HG03064 (cell line): ENCODE data around the gene GALNT17.

Source experiments
- ATAC-seq: cut with Tn5 transposase; IDR thresholded peaks from one replicate; pipeline ENCODE4 v1.9.1; 2021; ENCODE audit warnings: low read depth; ENCODE audit not compliant: unreplicated experiment

Gene GALNT17

DNA sequence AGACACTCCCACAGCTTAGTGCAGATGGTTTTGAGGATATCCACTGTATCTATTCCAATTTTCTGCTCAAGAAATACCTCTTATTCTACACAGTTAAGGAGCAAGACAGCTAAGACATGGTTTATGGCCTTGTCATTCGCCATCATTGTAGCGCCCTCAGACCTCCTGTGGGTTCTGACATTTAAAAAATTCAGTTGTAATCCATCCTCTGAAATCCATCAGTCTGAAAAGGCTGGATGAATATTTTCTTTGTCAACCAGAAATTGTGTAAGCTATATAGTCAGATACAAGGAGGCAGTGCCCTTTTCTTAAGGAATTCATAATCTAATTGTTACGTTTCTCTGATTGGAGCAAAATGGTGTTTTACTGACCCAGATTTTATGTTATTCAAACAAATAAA is 353.6 kb downstream of the GALNT17 start:
- no peak for ATAC-seq

DNA sequence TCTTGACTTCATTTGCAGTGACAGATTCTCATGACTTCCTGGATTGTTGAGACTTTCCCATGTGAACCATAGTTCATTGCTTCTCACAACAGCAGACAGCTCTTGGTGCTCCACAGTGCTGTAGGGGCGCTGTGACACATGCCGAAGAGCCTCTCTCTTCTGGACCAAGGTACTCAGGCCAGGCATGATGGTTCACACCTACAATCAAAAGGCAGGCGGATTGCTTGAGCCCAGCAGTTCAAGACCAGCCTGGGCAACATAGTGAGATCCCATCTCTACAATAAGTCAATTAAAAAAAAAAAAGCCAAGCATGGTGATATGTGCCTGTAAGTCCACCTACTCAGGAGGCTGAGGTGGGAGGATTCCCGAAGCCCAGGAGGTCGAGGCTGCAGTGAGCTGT is 354.5 kb downstream of the GALNT17 start:
- no peak for ATAC-seq

DNA sequence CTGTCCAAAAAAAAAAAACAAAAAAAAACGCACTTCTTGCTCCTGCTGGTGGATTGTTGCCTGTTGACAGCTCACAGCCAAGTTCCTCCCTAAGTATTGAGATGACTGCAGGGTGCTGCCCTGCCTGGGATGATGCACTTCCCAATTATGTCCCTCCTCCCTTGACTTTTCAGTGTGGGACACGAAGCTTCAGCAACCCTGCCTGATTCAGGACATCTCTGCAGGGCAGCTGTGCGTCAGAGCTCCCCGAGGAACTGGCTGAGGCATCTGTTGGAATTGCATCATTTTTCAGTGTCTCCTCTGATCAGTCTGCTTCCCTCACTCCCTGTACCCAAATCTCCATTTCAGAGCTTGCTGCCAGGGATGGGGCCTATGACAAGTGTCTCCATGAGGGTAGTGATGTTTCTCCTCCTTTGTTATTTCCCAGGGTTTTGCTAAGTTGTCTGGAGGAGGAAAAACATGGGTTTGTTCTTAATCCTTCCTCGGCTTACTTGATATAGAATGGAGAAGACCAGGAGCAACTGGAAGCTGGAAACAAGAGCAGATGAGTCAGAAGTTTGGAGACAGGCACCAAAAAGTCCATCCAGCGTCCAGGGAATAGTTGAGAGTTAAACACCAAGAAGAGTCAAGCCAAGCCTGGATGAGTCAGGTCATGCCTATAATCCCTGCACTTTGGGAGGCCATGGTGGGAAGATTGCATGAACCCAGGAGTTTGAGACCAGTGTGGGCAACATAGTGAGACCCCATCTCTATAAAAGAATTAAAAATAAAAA is 355.1 kb downstream of the GALNT17 start:
- ATAC-seq: no peak

DNA sequence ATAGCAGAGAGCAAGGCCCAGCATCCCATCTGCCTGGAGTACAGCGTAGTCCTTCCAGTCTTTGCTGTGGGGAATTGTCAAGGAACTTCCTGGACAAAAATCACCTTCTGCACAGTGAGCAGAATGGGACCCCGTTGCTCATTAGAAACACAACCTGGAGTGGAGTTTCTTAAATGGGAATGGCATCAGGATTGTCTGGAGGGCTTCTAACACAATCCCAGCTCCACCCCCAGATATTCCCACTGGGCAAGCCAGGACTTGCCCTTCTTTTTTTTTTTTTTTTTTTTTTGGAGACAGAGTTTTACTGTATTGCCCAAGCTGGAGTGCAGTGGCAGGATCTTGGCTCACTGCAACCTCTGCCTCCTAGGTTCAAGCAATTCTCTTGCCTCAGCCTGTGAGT is 356.4 kb downstream of the GALNT17 start:
- ATAC-seq: no peak

DNA sequence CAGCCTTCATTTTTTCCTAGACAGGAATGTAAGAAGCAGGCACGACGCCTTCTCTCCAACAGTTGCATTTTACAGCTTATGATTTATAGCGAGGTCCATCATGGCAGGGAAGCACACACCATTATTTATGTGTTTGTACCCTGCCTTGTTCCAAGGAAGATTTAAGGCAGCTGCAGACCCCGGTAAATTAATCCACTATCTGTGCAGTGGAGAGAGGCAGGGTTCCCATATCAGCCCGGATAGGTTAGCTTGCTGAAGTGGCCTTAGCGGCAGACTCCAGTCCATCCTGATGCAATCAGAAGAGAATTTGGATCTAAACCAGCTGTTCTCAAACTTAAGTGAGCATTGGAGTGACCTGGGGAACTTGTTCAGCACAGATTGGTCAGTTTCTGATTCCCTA is 359.4 kb downstream of the GALNT17 start:
- ATAC-seq: no peak

DNA sequence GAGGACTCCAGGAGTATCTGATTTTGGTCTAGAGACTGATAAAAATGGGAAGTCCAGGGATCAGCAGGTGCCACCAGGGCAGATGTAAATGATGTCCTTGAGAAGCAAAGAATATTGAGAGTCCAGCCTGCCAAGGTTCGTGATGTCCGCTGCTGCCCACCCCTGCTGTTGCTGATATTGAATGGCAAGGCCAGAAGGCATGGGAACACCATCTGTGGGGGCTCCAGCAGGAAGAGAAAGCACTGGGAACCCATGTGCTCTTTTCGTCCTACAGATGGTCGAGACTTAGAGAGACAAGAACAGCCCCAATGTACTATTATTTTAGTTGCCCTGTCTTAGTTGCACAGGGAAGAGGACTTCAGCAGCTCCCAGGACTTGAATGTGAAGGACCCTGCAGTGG is 363.9 kb downstream of the GALNT17 start:
- ATAC-seq: no peak

DNA sequence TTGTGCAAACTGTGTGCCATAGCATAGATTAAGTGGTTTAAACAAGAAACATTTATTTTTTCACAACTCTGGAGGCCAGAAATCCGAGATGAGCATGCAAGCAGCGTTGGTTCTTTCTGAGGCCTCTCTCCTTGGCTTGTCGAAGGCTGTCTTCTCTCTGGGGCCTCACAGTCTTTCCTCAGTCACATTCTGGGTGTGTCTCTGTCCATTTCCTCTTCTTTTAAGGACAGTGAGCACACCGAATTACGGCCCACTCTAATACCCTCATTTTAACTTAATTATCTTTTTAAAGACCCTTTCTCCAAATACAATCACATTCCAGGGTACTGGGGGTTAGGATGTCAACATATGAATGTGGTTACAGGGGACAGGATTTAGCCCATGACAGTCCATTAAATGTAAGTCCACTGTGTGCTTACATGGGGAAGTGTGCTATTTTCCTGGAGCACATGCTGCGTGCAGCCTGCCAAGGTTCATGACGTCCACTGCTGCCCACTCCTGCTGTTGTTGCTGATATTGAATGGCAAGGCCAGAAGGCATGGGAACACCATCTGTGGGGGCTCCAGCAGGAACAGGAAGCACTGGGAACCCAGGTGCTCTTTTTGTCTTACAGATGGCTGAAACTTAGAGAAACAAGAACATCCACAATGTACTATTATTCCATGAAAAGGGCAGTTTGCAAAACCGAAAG is 365.5 kb downstream of the GALNT17 start:
- no peak for ATAC-seq

DNA sequence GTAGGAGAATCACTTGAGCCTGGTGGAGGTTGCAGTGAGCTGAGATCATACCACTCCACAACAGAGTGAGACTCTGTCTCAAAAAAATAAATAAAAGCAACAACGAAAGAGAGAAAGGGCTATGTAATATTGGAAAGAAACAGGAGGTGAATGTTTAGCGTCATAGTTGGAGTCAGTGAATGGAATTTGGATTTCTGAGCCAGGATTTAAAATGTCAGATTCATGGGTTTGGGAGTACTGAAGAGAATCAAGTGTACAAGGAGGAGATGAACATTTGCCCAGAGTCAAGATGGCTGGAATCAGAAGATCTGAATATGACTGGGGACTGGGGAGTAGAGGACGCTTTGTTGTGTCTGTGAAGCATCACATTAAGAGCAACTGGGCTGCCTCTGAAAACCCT is 366.4 kb downstream of the GALNT17 start:
- ATAC-seq: no peak

DNA sequence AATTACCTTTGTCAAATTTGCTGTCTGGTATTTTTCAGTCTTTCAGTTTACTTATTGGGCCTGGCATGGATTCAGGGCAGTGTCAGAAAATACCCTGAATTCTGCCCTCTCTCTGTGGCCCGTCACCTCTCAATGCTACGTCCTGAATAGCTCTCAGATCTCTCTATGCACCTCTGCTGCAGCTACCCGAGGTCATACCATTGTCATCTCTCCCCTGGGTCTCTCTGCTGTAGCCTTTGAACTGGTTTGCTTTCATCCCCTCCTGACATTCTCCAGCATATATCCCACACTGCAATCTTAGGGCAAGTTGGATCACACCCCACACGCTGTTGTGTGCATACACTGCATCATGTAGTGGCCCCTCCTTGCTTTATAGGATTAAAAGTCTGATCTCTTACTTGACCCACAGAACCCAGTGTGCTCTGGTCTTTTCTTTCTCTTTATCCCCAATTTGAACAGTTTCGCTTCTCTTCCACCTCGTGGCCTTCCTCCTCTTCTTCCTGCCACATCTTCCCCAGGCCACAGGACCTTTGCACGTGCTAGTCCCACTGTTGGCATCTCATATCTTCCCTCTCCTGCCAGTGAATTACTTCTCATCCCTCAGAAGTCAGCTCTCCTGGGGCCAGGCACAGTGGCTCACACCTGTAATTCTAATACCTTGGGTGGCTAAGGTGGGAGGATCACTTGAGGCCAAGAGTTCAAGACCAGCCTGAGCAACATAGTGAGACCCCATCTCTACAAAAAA is 372.9 kb downstream of the GALNT17 start:
- ATAC-seq: no peak

DNA sequence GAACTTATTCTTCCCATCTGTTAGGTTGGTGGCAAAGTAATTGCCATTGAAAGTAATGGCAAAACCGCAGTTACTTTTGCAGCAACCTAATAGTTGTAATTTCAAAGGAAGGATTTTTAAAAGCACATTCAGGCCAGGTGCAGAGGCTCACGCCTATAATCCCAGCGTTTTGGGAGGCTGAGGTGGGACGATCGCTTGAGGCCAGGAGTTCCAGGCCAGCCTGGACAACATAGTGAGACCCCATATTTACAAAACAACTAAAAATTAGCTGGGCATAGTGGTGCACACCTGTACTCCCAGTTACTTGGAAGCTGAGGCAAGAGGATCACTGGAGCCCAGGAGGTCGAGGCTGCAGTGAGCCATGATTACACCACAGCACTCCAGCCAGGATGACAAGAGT is 374.9 kb downstream of the GALNT17 start:
- no peak for ATAC-seq

DNA sequence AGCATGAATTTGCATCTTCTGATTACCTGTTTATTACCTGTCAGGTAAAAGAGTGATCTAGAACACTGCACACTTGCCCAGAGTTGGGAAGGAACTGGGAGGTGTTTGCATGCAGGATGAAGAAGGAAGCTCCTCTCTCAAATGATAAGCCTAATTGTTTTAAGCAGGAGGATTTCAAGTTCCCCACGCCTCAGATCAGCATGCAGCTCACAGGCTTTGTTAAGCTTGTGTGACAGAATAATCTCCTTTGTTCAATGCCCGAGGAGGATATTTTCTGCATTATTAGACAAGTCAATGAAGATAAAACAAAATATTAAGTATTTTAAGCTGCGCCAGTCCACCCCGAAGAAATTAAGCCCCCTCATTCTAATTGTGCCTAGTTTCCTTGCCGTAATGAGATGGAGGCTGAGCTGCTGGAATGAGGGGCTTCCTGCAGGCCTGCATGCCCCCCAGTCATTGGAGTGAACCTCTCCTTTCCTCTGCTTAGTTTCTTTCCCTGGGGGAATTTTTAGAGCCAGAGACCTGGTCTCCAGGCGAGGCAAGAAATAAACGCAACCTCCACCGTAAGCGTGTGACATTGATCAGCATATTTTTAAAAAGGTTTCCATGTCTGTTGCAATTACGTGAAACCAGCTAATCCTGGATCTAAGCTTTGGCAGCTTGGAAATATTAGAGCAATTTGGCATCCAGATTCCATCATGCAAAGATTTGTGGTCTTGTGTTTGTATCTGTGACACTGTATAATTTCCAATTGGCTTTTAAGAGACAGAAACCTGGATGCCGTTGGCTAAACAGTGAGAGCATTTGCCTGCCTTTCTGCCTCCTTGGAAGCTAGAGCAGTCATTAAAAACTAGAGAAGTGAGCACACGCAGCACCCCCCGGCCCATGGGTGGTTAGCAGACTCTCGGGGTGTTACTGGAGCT is 376.0 kb downstream of the GALNT17 start:
- ATAC-seq: no peak

DNA sequence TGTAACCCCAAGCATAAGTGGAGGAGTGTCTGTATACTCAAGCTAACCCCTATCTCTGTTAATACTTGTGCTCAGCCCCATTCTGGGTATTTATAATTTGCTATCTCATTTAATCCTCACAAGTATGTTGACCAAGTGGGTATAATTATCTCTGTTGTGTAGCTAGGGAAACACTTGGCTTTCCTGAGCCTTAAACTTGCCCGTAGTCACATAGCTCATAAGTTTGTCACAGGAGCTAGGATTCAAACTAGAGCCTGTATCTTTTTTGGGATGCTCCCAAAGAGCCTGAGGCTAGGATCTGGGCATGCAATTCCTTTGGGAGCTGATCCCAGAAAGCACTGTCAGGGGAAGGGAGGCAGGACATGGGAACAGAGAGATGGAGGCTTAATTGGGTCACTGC is 377.4 kb downstream of the GALNT17 start:
- no peak for ATAC-seq

DNA sequence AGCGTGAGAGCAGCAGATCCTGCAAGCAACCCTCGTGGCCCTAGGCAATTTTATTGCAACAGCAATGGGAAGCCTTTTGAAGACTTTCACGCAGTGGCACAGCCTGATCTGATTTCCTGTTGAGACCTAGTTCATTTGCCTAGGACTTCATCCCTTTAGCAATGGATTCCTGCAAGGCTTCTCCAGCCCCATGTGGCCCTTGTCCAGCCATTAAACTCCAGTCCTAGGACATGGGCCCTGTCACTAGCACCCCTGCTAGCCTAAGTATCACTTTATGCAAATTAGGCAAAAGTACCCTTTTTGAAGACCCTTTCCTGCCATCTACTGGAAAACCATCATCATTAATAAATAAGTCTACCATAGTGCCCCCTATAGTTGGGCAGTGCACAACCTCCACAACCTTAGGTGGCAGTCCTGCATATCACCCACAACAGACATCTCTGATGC is 379.4 kb downstream of the GALNT17 start:
- ATAC-seq: no peak

DNA sequence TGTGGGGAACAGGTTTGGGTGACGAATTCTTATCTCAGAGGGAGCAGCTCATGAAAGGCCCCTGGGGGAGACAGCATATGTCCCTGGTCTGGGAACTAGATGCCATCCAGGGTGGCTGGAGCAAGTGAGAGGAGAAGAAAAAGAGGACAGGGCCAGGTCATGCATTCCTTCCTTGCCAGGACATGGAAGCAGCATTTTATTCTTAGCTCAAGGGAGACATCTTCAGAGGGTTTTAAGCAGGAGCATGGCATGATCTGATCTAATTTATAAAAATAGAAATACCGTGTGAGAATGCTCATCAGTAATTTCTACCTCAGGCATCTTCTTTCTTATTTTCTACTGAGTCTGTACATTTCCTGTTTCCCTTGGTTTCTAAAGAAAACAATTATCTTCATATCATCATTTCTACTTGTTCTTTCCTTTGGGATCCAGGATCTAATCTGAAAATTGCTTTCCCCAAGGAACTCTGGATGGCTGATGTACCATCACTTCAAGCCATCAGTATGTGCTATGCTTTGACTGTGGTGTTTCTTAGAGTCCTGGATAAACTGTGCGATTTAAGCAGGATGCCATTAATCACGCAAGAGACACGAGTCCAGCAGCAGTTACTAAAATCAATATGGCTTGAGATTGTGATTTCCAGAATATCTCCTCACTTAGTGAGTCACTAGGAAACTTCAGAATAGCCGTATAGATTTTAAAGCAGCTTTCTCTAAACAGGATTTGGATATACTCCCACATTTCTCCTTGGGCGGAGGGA is 386.2 kb downstream of the GALNT17 start:
- ATAC-seq: no peak

DNA sequence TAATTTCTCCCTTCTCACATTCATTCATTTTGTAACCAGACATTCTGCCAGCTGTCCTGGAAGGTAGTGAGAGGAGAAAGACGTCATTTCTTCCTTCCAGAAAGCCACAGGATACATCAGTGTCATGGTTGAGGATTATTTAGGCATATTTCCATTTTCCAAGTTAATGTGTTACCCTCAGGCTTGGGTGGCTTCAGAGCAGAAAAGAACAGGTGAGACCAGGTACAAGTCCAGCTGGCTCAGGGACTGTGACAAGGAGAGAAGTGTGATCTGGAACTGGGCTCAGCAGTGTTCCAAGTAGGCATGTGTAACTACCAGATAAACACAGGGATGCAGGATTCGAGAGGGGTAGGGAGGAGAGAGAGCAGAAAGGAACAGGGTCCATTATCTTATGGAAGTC is 386.9 kb downstream of the GALNT17 start:
- no peak for ATAC-seq

DNA sequence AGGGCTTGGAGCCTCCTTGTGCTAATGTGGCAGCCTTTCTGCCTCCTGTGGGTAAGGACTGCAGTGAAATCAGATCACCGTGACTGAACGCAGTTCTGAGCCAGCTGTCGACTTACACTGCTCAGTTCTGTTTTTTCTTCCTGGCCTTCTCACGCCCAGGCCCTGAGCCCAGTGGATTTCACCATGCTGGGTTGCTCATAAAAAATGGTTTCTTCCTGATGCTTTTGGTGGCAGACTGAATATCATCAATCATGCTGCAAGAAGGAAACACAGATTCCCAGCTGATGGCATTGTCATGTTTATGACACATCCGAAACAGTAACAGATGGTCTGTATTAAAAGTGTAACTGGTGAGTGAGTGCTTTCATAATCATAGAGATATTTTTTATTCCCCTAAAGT is 389.6 kb downstream of the GALNT17 start:
- no peak for ATAC-seq

DNA sequence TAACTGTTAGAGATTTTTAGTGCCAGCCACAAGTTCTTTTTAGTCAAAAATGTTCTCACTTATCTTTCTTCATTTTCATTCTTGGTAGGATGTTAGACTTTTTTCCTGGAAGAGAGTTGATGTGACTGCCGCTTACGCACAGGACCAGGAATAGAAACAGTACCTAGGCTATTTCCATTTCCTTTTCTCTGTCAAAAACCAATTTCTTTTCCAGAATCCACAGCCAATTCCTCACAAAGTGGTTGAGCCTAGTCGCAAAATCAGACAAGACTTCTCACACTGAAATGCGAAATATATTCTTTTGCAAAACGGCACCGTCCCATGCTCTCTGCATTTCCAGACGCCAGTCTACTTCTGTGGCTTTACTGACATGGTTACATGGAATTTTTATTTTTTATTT is 394.2 kb downstream of the GALNT17 start:
- ATAC-seq: no peak

DNA sequence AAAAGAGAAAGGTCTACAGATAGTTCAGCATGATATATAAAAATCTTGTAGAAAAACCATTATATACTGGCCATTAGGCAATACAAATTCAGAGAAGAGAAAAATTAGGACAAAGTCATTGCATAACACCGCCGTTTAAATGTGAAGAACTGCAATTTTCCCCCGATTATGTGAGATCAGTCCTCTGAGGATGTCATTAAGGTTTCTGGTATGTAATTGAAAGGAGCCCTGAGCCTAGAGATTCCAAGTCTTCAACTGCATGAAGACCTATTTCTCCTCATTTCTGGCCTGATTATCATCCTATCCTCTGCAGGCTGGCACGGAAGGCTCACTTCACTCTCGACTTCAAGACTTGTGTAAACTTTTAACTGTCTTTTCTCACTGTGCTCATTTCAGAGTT is 395.3 kb downstream of the GALNT17 start:
- ATAC-seq: no peak

DNA sequence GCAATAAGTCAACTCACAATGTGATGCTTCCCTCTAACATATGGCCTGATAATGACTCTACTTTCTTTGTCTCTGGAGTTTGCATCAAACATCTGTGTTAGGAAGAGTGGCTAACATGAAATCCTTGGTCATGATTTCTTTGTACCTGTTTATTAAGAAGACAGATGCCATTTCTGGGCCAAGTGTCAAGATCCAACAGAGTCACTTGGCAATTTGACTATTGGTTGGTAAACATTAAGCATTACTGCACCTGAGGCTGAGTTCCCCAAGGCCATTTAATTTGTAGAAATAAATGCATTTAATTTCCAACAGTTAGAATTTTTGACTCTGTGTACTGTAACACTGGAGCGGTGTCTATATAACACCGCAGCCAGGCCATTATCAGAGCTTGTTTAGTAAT is 403.7 kb downstream of the GALNT17 start:
- no peak for ATAC-seq

DNA sequence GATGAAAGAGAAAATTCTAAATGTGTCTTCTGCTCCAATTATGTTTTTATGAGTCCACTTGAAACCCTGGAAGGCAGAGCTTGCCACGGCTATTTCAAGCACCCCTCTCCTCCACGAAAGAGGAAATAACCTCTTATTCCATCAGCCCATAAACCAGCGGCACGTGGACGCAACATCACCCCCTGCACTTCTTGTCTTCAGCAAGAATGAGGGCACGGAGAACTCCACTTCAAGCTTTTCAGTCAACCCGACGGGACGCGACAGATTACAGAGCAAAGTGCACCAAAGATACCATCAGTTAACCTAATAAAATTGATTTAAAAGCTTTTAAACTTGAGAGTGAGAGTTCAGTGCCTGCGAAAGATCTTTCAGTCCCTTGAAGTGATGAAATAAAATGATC is 406.3 kb downstream of the GALNT17 start:
- ATAC-seq: no peak
